Neural progenitor cell (in vitro differentiated cells): Measurements from ENCODE around the gene SPG21. TPM values are rescaled to one million over a fixed set of nuclear protein-coding genes. Genes with fewer than 3 reads are reported as not detected.

Source experiments
- DNase-seq: peaks from one replicate; pipeline ENCODE4 v3.0.0-alpha.2; 2016; ENCODE audit warnings: low spot score
- H2AFZ ChIP-seq: fragments of 200-600 bp; sonication (generic); replicated peaks from 2 replicates; pipeline ENCODE4 v1.6.1; 2016; ENCODE audit warnings: antibody characterized with exemption
- H3F3A ChIP-seq: fragments of 200-600 bp; sonication (generic); 2 replicates; pipeline ENCODE4 v1.6.1; 2016; ENCODE audit warnings: antibody characterized with exemption, low read depth
- H3K27ac ChIP-seq: fragments of 200-600 bp; sonication (generic); 2 replicates; pipeline ENCODE4 v1.5.1; 2016; ENCODE audit warnings: mild to moderate bottlenecking
- H3K27me3 ChIP-seq: fragments of 200-600 bp; sonication (generic); 2 replicates; pipeline ENCODE4 v1.6.1; 2016; ENCODE audit warnings: mild to moderate bottlenecking, moderate library complexity
- H3K36me3 ChIP-seq: fragments of 200-600 bp; sonication (generic); 2 replicates; pipeline ENCODE4 v1.5.1; 2016
- H3K4me1 ChIP-seq: fragments of 200-600 bp; sonication (generic); 2 replicates; pipeline ENCODE4 v1.6.1; 2016; ENCODE audit warnings: mixed run types
- H3K4me2 ChIP-seq: fragments of 200-600 bp; sonication (generic); 2 replicates; pipeline ENCODE4 v1.6.1; 2016
- H3K4me3 ChIP-seq: fragments of 200-600 bp; sonication (generic); 2 replicates; pipeline ENCODE4 v1.5.1; 2016
- H3K79me2 ChIP-seq: fragments of 200-600 bp; sonication (generic); 2 replicates; pipeline ENCODE4 v1.6.1; 2016; ENCODE audit warnings: low read depth
- H3K9ac ChIP-seq: fragments of 200-600 bp; sonication (generic); 2 replicates; pipeline ENCODE4 v1.6.1; 2016
- H3K9me3 ChIP-seq: fragments of 200-600 bp; sonication (generic); 2 replicates; pipeline ENCODE4 v1.5.1; 2016; ENCODE audit warnings: low read depth
- H4K20me1 ChIP-seq: fragments of 200-600 bp; sonication (generic); 2 replicates; pipeline ENCODE4 v1.6.1; 2016; ENCODE audit warnings: low read depth
- H3K27ac Mint-ChIP-seq: 3 replicates; pipeline ENCODE4 v1.8.0; 2021; ENCODE audit warnings: mixed read lengths
- H3K27me3 Mint-ChIP-seq: 2 replicates; pipeline ENCODE4 v1.8.0; 2022; ENCODE audit warnings: low read depth, mild to moderate bottlenecking, inconsistent platforms, moderate library complexity, mixed read lengths; ENCODE audit not compliant: insufficient read depth
- H3K36me3 Mint-ChIP-seq: 3 replicates; pipeline ENCODE4 v1.8.0; 2021; ENCODE audit warnings: mixed read lengths
- H3K4me1 Mint-ChIP-seq: 3 replicates; pipeline ENCODE4 v1.8.0; 2021; ENCODE audit warnings: mixed read lengths
- H3K4me3 Mint-ChIP-seq: 3 replicates; pipeline ENCODE4 v1.8.0; 2021; ENCODE audit warnings: mild to moderate bottlenecking, moderate library complexity, mixed read lengths
- H3K9me3 Mint-ChIP-seq: 3 replicates; pipeline ENCODE4 v1.8.0; 2020; ENCODE audit warnings: mixed read lengths
- CTCF ChIP-seq: fragments of 200-600 bp; sonication (generic); IDR thresholded peaks from 2 replicates; pipeline ENCODE4 v1.5.1; 2017; ENCODE audit warnings: antibody characterized with exemption, mild to moderate bottlenecking
- EZH2 ChIP-seq: fragments of 200-600 bp; sonication (generic); IDR thresholded peaks from 2 replicates; pipeline ENCODE4 v1.6.1; 2017; ENCODE audit warnings: antibody characterized with exemption, mild to moderate bottlenecking, moderate library complexity
- EZH2phosphoT487 ChIP-seq: fragments of 200-600 bp; sonication (generic); IDR thresholded peaks from 2 replicates; pipeline ENCODE4 v1.6.1; 2017; ENCODE audit warnings: antibody characterized with exemption
- total RNA-seq: library from RNA; depleted of rRNA; stranded (reverse); fragments of >200 nt; gene quantifications from 2 replicates; pipeline ENCODE4 v1.2.3, GENCODE V29; 2015; ENCODE audit warnings: low replicate concordance

The SPG21 gene
- total RNA-seq, 1 donor from 2014 or later, result 84.4 TPM

- Mint-ChIP-seq H3K27me3 (peaks cover 8% of the 10 kb centered on the region), H3K27ac (no peak overlapping the region), H3K4me1 (peaks cover 13% of the 10 kb centered on the region), H3K36me3 (no peaks in the 10 kb centered on the region), H3K4me3 (no peak overlapping the region), H3K9me3 (no peaks in the 10 kb centered on the region)
- no peak overlapping the region for H3K4me3 ChIP-seq
- H3K4me2 ChIP-seq, result no peak overlapping the region
- H4K20me1 ChIP-seq, result no peaks in the 10 kb centered on the region
- no peaks in the 10 kb centered on the region for H3K4me1 ChIP-seq
- H3K36me3 ChIP-seq, result no peaks in the 10 kb centered on the region
- H3K79me2 ChIP-seq, result no peaks in the 10 kb centered on the region
- no peak overlapping the region for H2AFZ ChIP-seq
- H3F3A ChIP-seq, result peaks cover 11% of the 10 kb centered on the region
- H3K27me3 ChIP-seq, result peaks cover 5% of the 10 kb centered on the region
- H3K27ac ChIP-seq, result no peak overlapping the region
- no peaks in the 10 kb centered on the region for H3K9me3 ChIP-seq
- no peak overlapping the region for H3K9ac ChIP-seq
- DNase-seq, result no peak
- TF ChIP-seq EZH2phosphoT487, result no peak
Observed at GRCh38 chr15:65037309-65037708, 47.6 kb upstream of the SPG21 start.

GRCh38 chr15:65034719-65035118 is 45.0 kb upstream of the SPG21 start:
- Histone ChIP-seq H3K4me2 (no peak overlapping the region), H3K27ac (no peak overlapping the region), H3K27me3 (peaks cover 19% of the 10 kb centered on the region), H3K79me2 (no peaks in the 10 kb centered on the region), H3K9me3 (no peaks in the 10 kb centered on the region), H3K36me3 (no peaks in the 10 kb centered on the region), H3K4me1 (no peaks in the 10 kb centered on the region), H2AFZ (no peak overlapping the region), H3F3A (peaks cover 11% of the 10 kb centered on the region), H4K20me1 (no peaks in the 10 kb centered on the region), H3K9ac (no peak overlapping the region), H3K4me3 (no peak overlapping the region)
- Mint-ChIP-seq H3K4me3 (no peak overlapping the region), H3K36me3 (no peaks in the 10 kb centered on the region), H3K27ac (no peak overlapping the region), H3K4me1 (peaks cover 13% of the 10 kb centered on the region), H3K27me3 (peaks cover 12% of the 10 kb centered on the region), H3K9me3 (no peaks in the 10 kb centered on the region)
- no peak for DNase-seq
- TF ChIP-seq CTCF (no peak), EZH2 (no peak), EZH2phosphoT487 (no peak)

GRCh38 chr15:65033659-65034269 is 44.0 kb upstream of the SPG21 start:
- H3K27me3 ChIP-seq, result peaks cover 19% of the 10 kb centered on the region
- TF ChIP-seq CTCF, result peak; percentile 51
- TF ChIP-seq EZH2phosphoT487, result no peak
- TF ChIP-seq EZH2, result no peak
- no peak overlapping the region for H2AFZ ChIP-seq
- no peaks in the 10 kb centered on the region for H3K4me1 ChIP-seq
- no peak overlapping the region for H3K4me3 ChIP-seq
- peaks cover 11% of the 10 kb centered on the region for H3F3A ChIP-seq
- peak; percentile 56 for DNase-seq
- H3K9me3 ChIP-seq, result no peaks in the 10 kb centered on the region
- no peak overlapping the region for H3K9ac ChIP-seq
- H3K79me2 ChIP-seq, result peaks cover 6% of the 10 kb centered on the region
- H4K20me1 ChIP-seq, result no peaks in the 10 kb centered on the region
- no peak overlapping the region for H3K4me2 ChIP-seq
- Mint-ChIP-seq H3K4me3 (no peak overlapping the region), H3K27ac (no peak overlapping the region), H3K4me1 (peaks cover 12% of the 10 kb centered on the region), H3K27me3 (peaks cover 12% of the 10 kb centered on the region), H3K36me3 (no peaks in the 10 kb centered on the region), H3K9me3 (no peaks in the 10 kb centered on the region)
- H3K36me3 ChIP-seq, result no peaks in the 10 kb centered on the region
- no peak overlapping the region for H3K27ac ChIP-seq

- TF ChIP-seq EZH2 (no peak), CTCF (peak; percentile 83), EZH2phosphoT487 (no peak)
- Histone ChIP-seq H3K4me1 (no peaks in the 10 kb centered on the region), H3K9ac (no peak overlapping the region), H2AFZ (no peak overlapping the region), H4K20me1 (peaks cover 6% of the 10 kb centered on the region), H3K4me3 (no peak overlapping the region), H3F3A (peaks cover 11% of the 10 kb centered on the region), H3K27ac (no peak overlapping the region), H3K9me3 (no peaks in the 10 kb centered on the region), H3K36me3 (no peaks in the 10 kb centered on the region), H3K27me3 (peaks cover 19% of the 10 kb centered on the region), H3K4me2 (peak overlapping the region; percentile 28), H3K79me2 (peaks cover 14% of the 10 kb centered on the region)
- Mint-ChIP-seq H3K27ac (peak overlapping the region; percentile 92), H3K4me1 (peaks cover 18% of the 10 kb centered on the region), H3K36me3 (no peaks in the 10 kb centered on the region), H3K4me3 (no peak overlapping the region), H3K27me3 (peaks cover 12% of the 10 kb centered on the region), H3K9me3 (no peaks in the 10 kb centered on the region)
- peak; percentile 92 for DNase-seq
Observed at GRCh38 chr15:65032801-65033537, 43.3 kb upstream of the SPG21 start.
